OCI-LY1 (cell line): Measurements from ENCODE around the gene SWAP70.
"Not testable (repeated sequence)": the region's sequence is repeated elsewhere in the genome, so short reads cannot be mapped to it uniquely, and the experiment has no call there.

Experiments used
- EZH2 ChIP-seq: fragments of 200-600 bp; sonication (generic), shearing (Covaris generic); IDR thresholded peaks from 2 replicates; pipeline ENCODE4 v1.8.0; 2017; ENCODE audit warnings: borderline replicate concordance, mixed run types, mild to moderate bottlenecking, antibody characterized with exemption, low read length, moderate library complexity, mixed read lengths
- TF ChIP-seq, protein P1 (sequence below): fragments of 200-600 bp; sonication (generic), shearing (Covaris generic); IDR thresholded peaks from 2 replicates; pipeline ENCODE4 v1.5.1; 2017; ENCODE audit warnings: mild to moderate bottlenecking, antibody characterized with exemption, low read length, moderate library complexity, mixed read lengths

DNA sequence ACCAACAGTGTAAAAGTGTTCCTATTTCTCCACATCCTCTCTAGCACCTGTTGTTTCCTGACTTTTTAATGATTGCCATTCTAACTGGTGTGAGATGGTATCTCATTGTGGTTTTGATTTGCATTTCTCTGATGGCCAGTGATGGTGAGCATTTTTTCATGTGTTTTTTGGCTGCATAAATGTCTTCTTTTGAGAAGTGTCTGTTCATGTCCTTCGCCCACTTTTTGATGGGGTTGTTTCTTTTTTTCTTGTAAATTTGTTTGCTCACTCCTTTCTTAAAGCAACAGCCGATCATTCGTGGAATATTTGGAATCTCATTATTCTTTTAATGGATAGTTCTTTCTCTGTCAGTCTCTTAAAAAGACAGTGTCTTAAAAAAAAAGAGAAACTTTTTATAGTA, 79.6 kb downstream of the SWAP70 start:
- TF ChIP-seq, protein P1, sequence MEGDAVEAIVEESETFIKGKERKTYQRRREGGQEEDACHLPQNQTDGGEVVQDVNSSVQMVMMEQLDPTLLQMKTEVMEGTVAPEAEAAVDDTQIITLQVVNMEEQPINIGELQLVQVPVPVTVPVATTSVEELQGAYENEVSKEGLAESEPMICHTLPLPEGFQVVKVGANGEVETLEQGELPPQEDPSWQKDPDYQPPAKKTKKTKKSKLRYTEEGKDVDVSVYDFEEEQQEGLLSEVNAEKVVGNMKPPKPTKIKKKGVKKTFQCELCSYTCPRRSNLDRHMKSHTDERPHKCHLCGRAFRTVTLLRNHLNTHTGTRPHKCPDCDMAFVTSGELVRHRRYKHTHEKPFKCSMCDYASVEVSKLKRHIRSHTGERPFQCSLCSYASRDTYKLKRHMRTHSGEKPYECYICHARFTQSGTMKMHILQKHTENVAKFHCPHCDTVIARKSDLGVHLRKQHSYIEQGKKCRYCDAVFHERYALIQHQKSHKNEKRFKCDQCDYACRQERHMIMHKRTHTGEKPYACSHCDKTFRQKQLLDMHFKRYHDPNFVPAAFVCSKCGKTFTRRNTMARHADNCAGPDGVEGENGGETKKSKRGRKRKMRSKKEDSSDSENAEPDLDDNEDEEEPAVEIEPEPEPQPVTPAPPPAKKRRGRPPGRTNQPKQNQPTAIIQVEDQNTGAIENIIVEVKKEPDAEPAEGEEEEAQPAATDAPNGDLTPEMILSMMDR: not testable (repeated sequence)
- not testable (repeated sequence) for TF ChIP-seq EZH2
